ENCODE measurements around the gene KIAA2012.

Gene KIAA2012

GRCh38 chr2:202165945-202166344 lies 92.9 kb downstream of the KIAA2012 start:
- no peak for TF ChIP-seq SP1 (IDR thresholded peaks at IDR 0.05)
- TF ChIP-seq, protein P1, sequence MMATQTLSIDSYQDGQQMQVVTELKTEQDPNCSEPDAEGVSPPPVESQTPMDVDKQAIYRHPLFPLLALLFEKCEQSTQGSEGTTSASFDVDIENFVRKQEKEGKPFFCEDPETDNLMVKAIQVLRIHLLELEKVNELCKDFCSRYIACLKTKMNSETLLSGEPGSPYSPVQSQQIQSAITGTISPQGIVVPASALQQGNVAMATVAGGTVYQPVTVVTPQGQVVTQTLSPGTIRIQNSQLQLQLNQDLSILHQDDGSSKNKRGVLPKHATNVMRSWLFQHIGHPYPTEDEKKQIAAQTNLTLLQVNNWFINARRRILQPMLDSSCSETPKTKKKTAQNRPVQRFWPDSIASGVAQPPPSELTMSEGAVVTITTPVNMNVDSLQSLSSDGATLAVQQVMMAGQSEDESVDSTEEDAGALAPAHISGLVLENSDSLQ (IDR thresholded peaks at IDR 0.05), result peak; percentile 84
- no peak for DNase-seq (ENCODE audit: extremely low spot score)
- ChIA-PET POLR2A (no interaction called here), CTCF (interaction anchor here (0.6 to 1.0 kb wide), 3 partner anchors 13 to 337 kb away, joined by 3 read pairs; no protein-coding TSS in a partner anchor)

DNA sequence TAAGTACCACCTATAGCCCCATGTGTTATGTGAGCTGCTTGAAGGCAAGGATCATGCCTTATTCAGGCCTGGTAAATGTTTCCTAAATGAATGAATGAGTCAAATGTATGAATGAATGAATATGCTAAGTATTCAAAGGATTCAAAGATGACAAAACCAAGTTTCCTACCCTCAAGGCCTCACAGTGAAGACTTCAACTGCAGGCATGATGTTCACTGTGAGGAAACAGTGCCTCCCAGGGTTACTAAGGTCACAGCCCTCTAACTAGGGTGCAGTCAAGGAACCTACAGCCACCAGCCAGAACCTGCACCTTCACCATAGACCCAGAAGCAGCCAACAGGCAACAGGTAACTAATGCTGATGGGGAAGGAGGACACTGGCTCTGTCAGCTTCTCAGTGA lies 96.1 kb downstream of the KIAA2012 start:
- POLR2A ChIA-PET, result no interaction called here
- TF ChIP-seq NFRKB (IDR thresholded peaks at IDR 0.05) (no peak), LEF1 (IDR thresholded peaks at IDR 0.05; ENCODE audit: borderline replicate concordance) (no peak), HDGF (IDR thresholded peaks at IDR 0.05; ENCODE audit: borderline replicate concordance) (no peak)
- CTCF ChIA-PET, result no interaction called here
- no peak for DNase-seq (ENCODE audit: extremely low spot score)

DNA sequence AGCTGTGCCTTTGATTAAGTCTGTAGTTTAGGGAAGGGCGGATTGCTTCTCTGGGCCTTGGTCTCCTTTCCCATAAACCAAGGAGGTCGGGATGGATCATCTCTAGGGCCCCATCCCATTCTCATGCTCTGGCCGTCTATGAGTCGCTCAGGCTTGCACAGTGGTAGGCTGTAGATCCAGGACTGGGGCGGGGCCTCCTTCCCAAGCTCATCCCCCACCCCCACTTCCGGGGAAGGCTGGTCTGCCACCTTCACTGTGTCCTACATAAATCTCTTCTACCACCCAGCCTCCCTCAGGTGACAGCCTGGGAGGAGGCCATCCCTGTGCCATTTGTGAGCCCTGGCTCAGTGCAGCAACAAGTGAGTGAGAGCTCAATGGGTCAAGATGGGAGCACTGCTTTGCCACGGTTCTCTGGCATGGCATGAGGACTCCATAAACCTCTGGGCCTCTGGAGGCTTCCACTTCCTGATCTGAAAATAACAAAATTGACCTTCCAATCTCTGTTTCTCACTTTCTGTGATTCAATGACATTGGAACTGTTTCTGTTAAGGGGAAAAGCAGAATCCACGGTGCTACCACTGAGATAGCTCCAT lies 96.9 kb downstream of the KIAA2012 start:
- no peak for DNase-seq (ENCODE audit: extremely low spot score)
- TF ChIP-seq SUZ12 (IDR thresholded peaks at IDR 0.05), result no peak
- no peak for TF ChIP-seq ARNT (IDR thresholded peaks at IDR 0.05)
- TF ChIP-seq HDGF (IDR thresholded peaks at IDR 0.05; ENCODE audit: borderline replicate concordance), result no peak
- no peak for TF ChIP-seq CTBP1 (IDR thresholded peaks at IDR 0.05; ENCODE audit: borderline replicate concordance)
- TF ChIP-seq BHLHE40 (IDR thresholded peaks at IDR 0.05; ENCODE audit: borderline replicate concordance), result no peak
- TF ChIP-seq SP1 (IDR thresholded peaks at IDR 0.05), result no peak
- TF ChIP-seq TARDBP (IDR thresholded peaks at IDR 0.05), result no peak
- TF ChIP-seq FOXK2 (IDR thresholded peaks at IDR 0.05), result no peak
- TF ChIP-seq, protein P1 (IDR thresholded peaks at IDR 0.05), result no peak
- no peak for TF ChIP-seq FOXM1 (IDR thresholded peaks at IDR 0.05; ENCODE audit: borderline replicate concordance)
- TF ChIP-seq L3MBTL2 (conservative IDR thresholded peaks at IDR 0.05), result no peak
- TF ChIP-seq NFRKB (IDR thresholded peaks at IDR 0.05), result no peak
- TF ChIP-seq FOXA1 (IDR thresholded peaks at IDR 0.05), result no peak
- TF ChIP-seq ZNF384 (IDR thresholded peaks at IDR 0.05), result no peak
- TF ChIP-seq LEF1 (IDR thresholded peaks at IDR 0.05; ENCODE audit: borderline replicate concordance), result no peak
- no peak for TF ChIP-seq ELF4 (IDR thresholded peaks at IDR 0.05)
- CTCF ChIA-PET, result no interaction called here
- POLR2A ChIA-PET, result no interaction called here

DNA sequence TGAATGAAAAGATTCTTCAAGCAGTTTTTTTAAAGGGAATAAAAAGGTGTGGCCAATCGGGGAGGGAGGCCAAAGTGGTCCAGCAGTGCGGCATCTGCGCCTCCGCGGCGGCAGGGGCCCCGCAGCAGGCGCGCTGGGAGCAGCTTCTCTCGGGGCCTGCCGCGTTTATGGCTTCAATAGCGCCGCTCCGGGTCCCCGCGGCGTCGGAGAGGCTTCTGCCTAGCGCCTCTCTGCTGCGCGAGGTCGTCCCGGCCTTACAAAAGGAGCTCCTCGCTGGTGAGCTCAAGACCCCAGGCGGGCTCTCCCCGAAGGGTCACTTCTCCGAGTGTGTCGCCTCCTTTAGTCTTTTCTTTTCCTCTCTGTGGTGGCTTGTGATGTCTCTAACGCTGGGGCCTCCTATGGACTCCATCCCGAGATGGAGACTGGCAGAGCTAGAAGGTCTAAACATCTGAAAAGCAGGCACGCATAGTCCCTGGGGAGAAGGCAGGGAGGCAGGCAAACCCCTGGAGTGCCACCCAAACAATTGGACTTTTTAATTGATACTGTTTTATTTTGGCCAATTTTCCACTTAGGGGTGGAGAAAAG lies 98.3 kb downstream of the KIAA2012 start:
- TF ChIP-seq SP1 (IDR thresholded peaks at IDR 0.05) (no peak), ELF4 (IDR thresholded peaks at IDR 0.05) (no peak), ARNT (IDR thresholded peaks at IDR 0.05) (no peak), CTBP1 (IDR thresholded peaks at IDR 0.05; ENCODE audit: borderline replicate concordance) (no peak), SUZ12 (IDR thresholded peaks at IDR 0.05) (no peak), LEF1 (IDR thresholded peaks at IDR 0.05; ENCODE audit: borderline replicate concordance) (no peak), TARDBP (IDR thresholded peaks at IDR 0.05) (no peak), FOXK2 (IDR thresholded peaks at IDR 0.05) (no peak), BHLHE40 (IDR thresholded peaks at IDR 0.05; ENCODE audit: borderline replicate concordance) (no peak)
- ChIA-PET CTCF (no interaction called here), POLR2A (no interaction called here)
- DNase-seq (ENCODE audit: extremely low spot score), result no peak

DNA sequence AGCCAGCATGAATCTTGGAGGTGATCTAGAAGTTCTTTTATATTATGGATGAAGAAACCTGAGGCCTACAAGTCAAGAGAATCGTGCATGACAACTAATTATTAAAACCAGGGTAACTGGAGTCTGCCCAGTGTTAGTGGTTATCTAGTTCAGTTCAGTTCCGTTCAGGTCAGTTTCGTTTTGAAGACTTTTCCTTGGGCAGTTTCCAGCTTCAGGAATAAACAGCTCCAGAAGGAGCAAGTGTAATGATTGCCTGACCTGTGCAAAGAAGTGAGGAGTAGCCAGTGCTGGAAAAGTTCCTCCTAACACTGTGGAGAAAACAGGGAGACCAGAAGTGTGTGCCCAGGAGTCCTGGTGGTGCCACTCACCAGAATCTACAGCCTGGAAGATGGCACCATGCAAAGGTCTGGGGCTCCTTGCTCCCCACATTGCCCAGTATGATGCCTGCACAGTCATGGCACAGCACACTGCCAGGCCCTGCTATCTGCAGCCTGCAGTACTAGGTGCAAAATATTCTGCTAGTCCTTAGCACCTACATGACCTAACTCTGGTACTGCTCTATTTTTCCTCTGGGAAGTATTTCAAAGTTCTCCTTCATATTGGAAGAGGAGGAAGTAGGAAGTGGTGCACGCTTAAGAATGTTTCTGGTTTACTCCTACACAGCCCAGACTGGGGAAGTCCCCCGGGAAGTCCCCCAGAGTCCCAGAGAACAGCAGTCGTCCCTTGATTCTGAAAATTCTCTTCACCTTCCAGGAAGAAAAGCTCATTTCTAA lies 99.6 kb downstream of the KIAA2012 start:
- ChIA-PET POLR2A (no interaction called here), CTCF (no interaction called here)
- DNase-seq (ENCODE audit: extremely low spot score), result no peak
- TF ChIP-seq ZNF384 (IDR thresholded peaks at IDR 0.05) (no peak), HDGF (IDR thresholded peaks at IDR 0.05; ENCODE audit: borderline replicate concordance) (no peak), SUZ12 (IDR thresholded peaks at IDR 0.05) (no peak), BHLHE40 (IDR thresholded peaks at IDR 0.05; ENCODE audit: borderline replicate concordance) (no peak), ARNT (IDR thresholded peaks at IDR 0.05) (no peak), FOXK2 (IDR thresholded peaks at IDR 0.05) (no peak), NFRKB (IDR thresholded peaks at IDR 0.05) (no peak), SP1 (IDR thresholded peaks at IDR 0.05) (no peak), ELF4 (IDR thresholded peaks at IDR 0.05) (no peak), TARDBP (IDR thresholded peaks at IDR 0.05) (no peak), FOXM1 (IDR thresholded peaks at IDR 0.05; ENCODE audit: borderline replicate concordance) (no peak), L3MBTL2 (conservative IDR thresholded peaks at IDR 0.05) (no peak), FOXA1 (IDR thresholded peaks at IDR 0.05) (no peak), CTBP1 (IDR thresholded peaks at IDR 0.05; ENCODE audit: borderline replicate concordance) (no peak), LEF1 (IDR thresholded peaks at IDR 0.05; ENCODE audit: borderline replicate concordance) (no peak)
- TF ChIP-seq, protein P1 (IDR thresholded peaks at IDR 0.05), result no peak

GRCh38 chr2:202178346-202178958 lies 105.4 kb downstream of the KIAA2012 start:
- CTCF ChIA-PET, result interaction anchor here (0.6 to 2.0 kb wide), 5 partner anchors 13 to 319 kb away, joined by 3 to 5 read pairs (median 4); no protein-coding TSS in a partner anchor
- POLR2A ChIA-PET, result interaction anchor here (0.5 kb wide), 1 partner anchor 613 kb away, joined by 5 read pairs; no protein-coding TSS in a partner anchor

More at GRCh38 chr2:202178346-202178958, 105.4 kb downstream of the KIAA2012 start:
- TF ChIP-seq, protein P1 (IDR thresholded peaks at IDR 0.05), result no peak
- no peak for TF ChIP-seq NFRKB (IDR thresholded peaks at IDR 0.05)
- TF ChIP-seq SUZ12 (IDR thresholded peaks at IDR 0.05), result no peak
- peak; percentile 61 for DNase-seq (ENCODE audit: extremely low spot score)
